Parietal lobe (tissue), 1 donor: ENCODE results near the gene MSL3. TPM values are rescaled to one million over a fixed set of nuclear protein-coding genes. Genes with fewer than 3 reads are reported as not detected.

ENCODE experiments used
- total RNA-seq: library from RNA; depleted of rRNA; stranded (reverse); fragments of >200 nt; gene quantifications from one replicate; pipeline ENCODE4 v1.2.3, GENCODE V29; 2014

MSL3 gene, protein sequence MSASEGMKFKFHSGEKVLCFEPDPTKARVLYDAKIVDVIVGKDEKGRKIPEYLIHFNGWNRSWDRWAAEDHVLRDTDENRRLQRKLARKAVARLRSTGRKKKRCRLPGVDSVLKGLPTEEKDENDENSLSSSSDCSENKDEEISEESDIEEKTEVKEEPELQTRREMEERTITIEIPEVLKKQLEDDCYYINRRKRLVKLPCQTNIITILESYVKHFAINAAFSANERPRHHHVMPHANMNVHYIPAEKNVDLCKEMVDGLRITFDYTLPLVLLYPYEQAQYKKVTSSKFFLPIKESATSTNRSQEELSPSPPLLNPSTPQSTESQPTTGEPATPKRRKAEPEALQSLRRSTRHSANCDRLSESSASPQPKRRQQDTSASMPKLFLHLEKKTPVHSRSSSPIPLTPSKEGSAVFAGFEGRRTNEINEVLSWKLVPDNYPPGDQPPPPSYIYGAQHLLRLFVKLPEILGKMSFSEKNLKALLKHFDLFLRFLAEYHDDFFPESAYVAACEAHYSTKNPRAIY
- total RNA-seq = 35.4 TPM

GRCh38 chrX:11757719-11758399 is at the start of gene MSL3:
TSS of gene MSL3 (plus strand) at chrX:11758237. CDS start at chrX:11758264, 27 bp downstream.

Other genes with a start within 250 kb of the MSL3 start
- gene ARHGAP6, start 92.3 kb upstream of the MSL3 start, total RNA-seq = 1.3 TPM